HepG2 (cell line): ENCODE data around the gene FOXS1. TPM values are rescaled to one million over a fixed set of nuclear protein-coding genes. Genes with fewer than 3 reads are reported as not detected.

Experiments used
- ARID4A ChIP-seq: sonication (generic); formaldehyde crosslinking; IDR thresholded peaks from 2 replicates; pipeline ENCODE4 v1.5.0; 2020; ENCODE audit warnings: mild to moderate bottlenecking, missing genetic modification reagents, borderline replicate concordance
- HDAC2 ChIP-seq: sonication (generic); formaldehyde crosslinking; IDR thresholded peaks from 2 replicates; pipeline ENCODE4 v1.4.0; 2020; ENCODE audit warnings: missing genetic modification reagents
- HMGXB4 ChIP-seq, 2 experiments: sonication (generic) in 1 of 2; formaldehyde crosslinking in 1 of 2; IDR thresholded peaks; 2 replicates each; pipeline versions ENCODE4 v1.4.0 to v1.6.1; 2018 to 2020; ENCODE audit warnings: missing genetic modification reagents in 2 of 2, borderline replicate concordance in 1 of 2, low read depth in 1 of 2, mild to moderate bottlenecking in 1 of 2, missing biosample characterization in 1 of 2
- JUND ChIP-seq: sonication (generic); formaldehyde crosslinking; IDR thresholded peaks from 2 replicates; pipeline ENCODE4 v1.8.0; 2022; ENCODE audit warnings: mild to moderate bottlenecking, missing genetic modification reagents
- MAFF ChIP-seq: IDR thresholded peaks from 2 replicates; pipeline ENCODE4 v1.6.1; 2011; ENCODE audit warnings: low read depth, low read length, improper control_type of control experiment
- MTA1 ChIP-seq: sonication (generic); formaldehyde crosslinking; IDR thresholded peaks from 2 replicates; pipeline ENCODE4 v1.4.0; 2020; ENCODE audit warnings: missing genetic modification reagents, mild to moderate bottlenecking, borderline replicate concordance
- NFE2L1 ChIP-seq: sonication (generic); formaldehyde crosslinking; IDR thresholded peaks from 2 replicates; pipeline ENCODE4 v1.4.0; 2020; ENCODE audit warnings: missing genetic modification reagents, mild to moderate bottlenecking, borderline replicate concordance
- NR2F6 ChIP-seq, 2 experiments: IDR thresholded peaks; 2 replicates each; pipeline ENCODE4 v1.6.1; 2016; ENCODE audit warnings: antibody characterized with exemption in 1 of 2, mild to moderate bottlenecking in 1 of 2
- RELA ChIP-seq: sonication (generic); formaldehyde crosslinking; IDR thresholded peaks from 2 replicates; pipeline ENCODE4 v1.4.0; 2020; ENCODE audit warnings: missing genetic modification reagents
- RFXANK ChIP-seq: IDR thresholded peaks from 2 replicates; pipeline ENCODE4 v1.6.1; 2016
- TFDP1 ChIP-seq: IDR thresholded peaks from 2 replicates; pipeline ENCODE4 v1.6.1; 2016; ENCODE audit warnings: missing compliant biosample characterization, missing genetic modification reagents, borderline replicate concordance
- ZFX ChIP-seq: sonication (generic); formaldehyde crosslinking; IDR thresholded peaks from 2 replicates; pipeline ENCODE4 v1.4.0; 2020; ENCODE audit warnings: mild to moderate bottlenecking, low read depth, missing genetic modification reagents, moderate library complexity
- ZMYM4 ChIP-seq: sonication (generic); formaldehyde crosslinking; IDR thresholded peaks from 2 replicates; pipeline ENCODE4 v1.8.1; 2023; ENCODE audit warnings: mild to moderate bottlenecking, missing genetic modification reagents
- ZNF12 ChIP-seq: sonication (generic); formaldehyde crosslinking; IDR thresholded peaks from 2 replicates; pipeline ENCODE4 v1.5.0; 2020; ENCODE audit warnings: missing genetic modification reagents
- ZNF333 ChIP-seq: sonication (generic); formaldehyde crosslinking; IDR thresholded peaks from 2 replicates; pipeline ENCODE4 v1.4.0; 2020; ENCODE audit warnings: mild to moderate bottlenecking, missing genetic modification reagents, borderline replicate concordance
- ZNF616 ChIP-seq: sonication (generic); formaldehyde crosslinking; IDR thresholded peaks from 2 replicates; pipeline ENCODE4 v1.5.0; 2020; ENCODE audit warnings: low read depth, mild to moderate bottlenecking, missing genetic modification reagents
- polyA plus RNA-seq, 8 experiments: library from polyadenylated mRNA; depleted of rRNA in 3 of 8; stranded (reverse) in 7 of 8; unstranded in 1 of 8; fragments of >200 nt; fragmentation: Illumina TruSeq in 4 of 8; extraction: Trizol in 4 of 8; gene quantifications; 2 replicates each; pipeline versions ENCODE4 v1.2.1 to v1.2.3, GENCODE V29; 2011 to 2016; ENCODE audit warnings: low read depth in 4 of 8, missing spikeins in 1 of 8, mixed read lengths in 1 of 8; ENCODE audit not compliant: insufficient read depth in 1 of 8
- total RNA-seq, 5 experiments: library from RNA; depleted of rRNA; stranded (reverse); fragments of >200 nt; fragmentation: Illumina TruSeq; extraction: Trizol; gene quantifications; 2 replicates each; pipeline ENCODE4 v1.2.3, GENCODE V29; 2016; ENCODE audit warnings: low read depth in 1 of 5
- TF ChIP-seq, protein P1 (sequence below): sonication (generic); formaldehyde crosslinking; IDR thresholded peaks from 2 replicates; pipeline ENCODE4 v1.4.0; 2020; ENCODE audit warnings: missing genetic modification reagents, low read depth, mild to moderate bottlenecking, borderline replicate concordance

Gene FOXS1
- total and polyA plus RNA-seq, 2 of the 13 experiments (the other 11 are each of a cell fraction or from before 2014, with no cell fraction given) = not detected

- TF ChIP-seq ZNF12 (CRISPR knock-in tag) (no peak), NFE2L1 (CRISPR knock-in tag) (no peak; the same call in 1 of the 2 replicates), NR2F6 (IDR thresholded peaks at IDR 0.05) (no peak), NR2F6 (CRISPR knock-in tag; IDR thresholded peaks at IDR 0.05) (peak; percentile 34), MAFF (no peak), ARID4A (CRISPR knock-in tag) (peak; percentile 74; the same call in 1 of the 2 replicates), RFXANK (CRISPR knock-in tag) (no peak), HMGXB4 (CRISPR knock-in tag; IDR thresholded peaks at IDR 0.05; ENCODE audit: borderline replicate concordance in 1 of 2, low read depth in 1 of 2) (0 out of 4 replicates have a peak, but pooled peaks of 1 of the 2 experiments have one; percentile 49), TFDP1 (CRISPR knock-in tag) (peak; percentile 59; the same call in 1 of the 2 replicates), ZMYM4 (peak; percentile 41; the same call in 1 of the 2 replicates), HDAC2 (no peak), RELA (CRISPR knock-in tag) (0 out of 2 replicates have a peak, but pooled peaks have one; percentile 60), ZNF333 (CRISPR knock-in tag) (no peak; the same call in 1 of the 2 replicates), MTA1 (CRISPR knock-in tag) (peak; percentile 85; the same call in 1 of the 2 replicates), JUND (CRISPR knock-in tag) (no peak), ZNF616 (CRISPR knock-in tag) (no peak), ZFX (CRISPR knock-in tag) (peak; percentile 64)
- TF ChIP-seq, protein P1, sequence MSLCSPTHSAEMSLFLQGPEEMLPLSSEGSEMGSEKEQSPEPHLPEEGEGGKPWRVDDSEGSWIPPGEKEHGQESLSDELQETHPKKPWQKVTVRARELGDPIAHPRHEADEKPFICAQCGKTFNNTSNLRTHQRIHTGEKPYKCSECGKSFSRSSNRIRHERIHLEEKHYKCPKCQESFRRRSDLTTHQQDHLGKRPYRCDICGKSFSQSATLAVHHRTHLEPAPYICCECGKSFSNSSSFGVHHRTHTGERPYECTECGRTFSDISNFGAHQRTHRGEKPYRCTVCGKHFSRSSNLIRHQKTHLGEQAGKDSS = peak; percentile 44; the same call in 1 of the 2 replicates
These were observed 16.2 kb upstream of the FOXS1 start (continued) for GRCh38 chr20:31861385-31862156.
